KOPT-K1 (cell line): Measurements from ENCODE around the gene FGF12.

Experiments
- H3K27ac ChIP-seq: fragments of 200-600 bp; sonication (generic); 2 replicates; pipeline ENCODE4 v1.5.1; 2016; ENCODE audit warnings: antibody characterized with exemption, mild to moderate bottlenecking, low read depth, low read length; ENCODE audit not compliant: poor library complexity, severe bottlenecking
- H3K36me3 ChIP-seq: fragments of 200-600 bp; sonication (generic); 2 replicates; pipeline ENCODE4 v1.5.1; 2017; ENCODE audit warnings: antibody characterized with exemption, mild to moderate bottlenecking, low read length, moderate library complexity; ENCODE audit not compliant: insufficient read depth
- H3K9me3 ChIP-seq: fragments of 200-600 bp; sonication (generic); 2 replicates; pipeline ENCODE4 v1.5.1; 2017; ENCODE audit warnings: antibody characterized with exemption, low read length, mild to moderate bottlenecking; ENCODE audit not compliant: insufficient read depth, poor library complexity, severe bottlenecking

The FGF12 gene

DNA sequence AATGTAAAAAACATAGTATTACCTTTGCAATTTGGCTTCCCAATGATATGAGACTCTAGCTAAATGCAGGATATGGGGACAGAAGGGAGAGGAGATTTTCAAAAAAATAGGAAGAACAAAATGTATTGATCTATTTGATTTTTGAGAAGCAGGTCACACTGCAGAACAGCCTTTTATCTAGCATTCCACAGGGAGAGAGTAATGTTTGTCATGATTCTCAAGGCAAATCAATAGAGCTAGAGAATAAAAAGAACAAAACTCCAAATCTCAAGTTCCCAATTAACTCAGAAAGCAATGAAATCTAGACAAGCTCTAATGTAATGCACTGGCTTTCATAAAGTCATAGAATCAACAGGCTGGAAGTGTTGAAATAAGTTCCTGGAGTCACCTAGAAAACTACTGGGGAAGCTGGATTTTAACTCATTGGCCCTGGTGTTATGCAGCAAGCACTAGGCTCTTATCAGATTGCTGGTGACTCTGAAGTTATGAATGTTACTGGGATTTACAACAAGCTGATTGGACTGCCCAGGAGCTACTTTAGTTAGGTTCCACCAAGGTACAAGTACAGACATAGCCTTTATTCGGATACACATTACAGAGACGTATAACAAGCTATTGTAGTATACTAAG, 442.8 kb downstream of the FGF12 start:
- Histone ChIP-seq H3K36me3 (no peaks in the 10 kb centered on the region), H3K9me3 (no peaks in the 10 kb centered on the region), H3K27ac (no peak overlapping the region)

- Histone ChIP-seq H3K36me3 (no peaks in the 10 kb centered on the region), H3K27ac (no peak overlapping the region), H3K9me3 (no peaks in the 10 kb centered on the region)
Measured at GRCh38 chr3:192281207-192281880, 446.0 kb downstream of the FGF12 start.

DNA sequence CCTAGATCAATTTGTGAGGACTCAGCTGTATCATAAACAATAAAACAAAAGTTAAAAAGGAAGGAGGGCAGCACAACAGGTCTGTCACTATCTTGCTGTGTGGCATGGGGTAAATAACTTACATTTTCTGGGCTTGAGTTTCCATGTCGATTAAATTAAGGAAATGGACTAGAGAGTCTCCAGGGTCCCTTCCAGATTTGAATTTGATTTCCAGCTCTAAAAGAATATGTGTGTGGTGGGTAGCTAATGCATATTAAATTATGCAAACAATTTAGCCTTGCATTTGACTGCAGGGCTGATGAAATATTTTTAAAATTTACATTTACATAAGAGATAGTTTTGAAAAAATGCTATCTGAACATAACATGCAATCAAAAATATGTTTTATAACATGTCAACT, 447.7 kb downstream of the FGF12 start:
- H3K9me3 ChIP-seq: no peaks in the 10 kb centered on the region
- no peak overlapping the region for H3K27ac ChIP-seq
- H3K36me3 ChIP-seq: no peaks in the 10 kb centered on the region

- Histone ChIP-seq H3K9me3 (no peaks in the 10 kb centered on the region), H3K27ac (no peak overlapping the region), H3K36me3 (no peaks in the 10 kb centered on the region)
Measured at GRCh38 chr3:192277477-192277876, 449.9 kb downstream of the FGF12 start.

DNA sequence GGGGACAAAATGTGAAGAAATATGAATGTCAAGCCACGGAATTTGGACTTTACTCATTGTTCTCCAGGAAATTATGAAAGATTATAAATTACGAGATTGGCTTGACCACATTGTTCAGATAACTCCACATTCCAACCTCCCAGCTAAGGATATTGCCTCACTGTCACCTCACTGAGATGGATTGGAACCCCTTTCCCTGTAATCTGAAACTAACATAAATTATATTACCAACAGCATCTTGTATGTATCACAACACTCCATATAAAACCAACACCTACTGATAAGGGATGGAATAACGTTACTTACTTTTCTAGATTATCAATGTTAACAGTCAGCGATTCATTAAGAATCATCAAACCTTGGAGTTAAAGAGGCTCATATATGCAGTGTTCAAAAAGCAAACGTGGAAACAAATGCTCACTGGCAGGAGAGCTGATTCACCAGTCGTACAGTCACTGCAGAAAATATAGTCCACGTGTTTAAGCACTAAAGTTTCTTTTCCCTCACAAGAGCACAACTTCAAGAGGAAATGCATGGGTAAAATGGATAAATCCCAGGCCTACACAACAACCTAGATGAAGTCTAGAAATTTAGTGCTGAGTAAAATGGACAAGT, 451.5 kb downstream of the FGF12 start:
- Histone ChIP-seq H3K27ac (no peak overlapping the region), H3K9me3 (no peaks in the 10 kb centered on the region)

DNA sequence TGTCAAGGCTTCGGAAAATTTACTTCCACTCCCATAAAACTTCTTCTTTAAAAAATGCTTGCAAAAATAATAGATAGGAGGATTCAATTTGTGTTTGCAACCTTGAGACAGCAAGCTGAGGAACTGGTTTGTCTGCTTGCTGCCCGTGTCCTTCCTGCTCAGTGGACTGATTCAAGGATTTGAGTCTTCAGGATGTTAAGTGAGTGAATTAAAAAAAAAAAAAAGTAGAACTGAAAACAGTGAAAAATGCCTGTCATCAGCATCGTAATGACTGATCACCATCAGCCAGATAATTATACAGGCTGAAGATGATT, 453.7 kb downstream of the FGF12 start:
- no peak overlapping the region for H3K27ac ChIP-seq
- H3K36me3 ChIP-seq: no peaks in the 10 kb centered on the region
- no peaks in the 10 kb centered on the region for H3K9me3 ChIP-seq

More for the DNA sequence above, 451.5 kb downstream of the FGF12 start:
- no peaks in the 10 kb centered on the region for H3K36me3 ChIP-seq

GRCh38 chr3:192273001-192273696, 454.2 kb downstream of the FGF12 start:
- Histone ChIP-seq H3K27ac (no peak overlapping the region), H3K36me3 (no peaks in the 10 kb centered on the region), H3K9me3 (no peaks in the 10 kb centered on the region)

DNA sequence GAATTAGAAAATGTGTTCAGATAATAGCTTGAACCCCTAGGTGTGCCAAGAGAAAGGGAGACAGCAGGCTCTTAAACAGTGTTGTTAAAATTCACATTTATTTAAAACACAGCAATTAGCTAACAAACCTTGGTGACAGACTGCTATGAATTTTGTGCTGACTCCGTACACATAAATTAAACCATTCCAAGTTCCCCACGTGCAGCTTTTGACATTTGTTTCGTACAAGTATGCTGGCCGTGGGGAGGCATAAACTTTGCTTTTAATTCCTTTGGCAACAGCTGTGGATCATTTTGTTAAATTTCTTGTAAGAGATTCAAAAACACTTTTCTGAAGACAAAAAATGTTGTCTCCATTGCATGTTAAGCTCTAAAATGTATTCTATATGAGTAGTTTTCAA, 465.3 kb downstream of the FGF12 start:
- H3K27ac ChIP-seq: no peak overlapping the region
- H3K36me3 ChIP-seq: no peaks in the 10 kb centered on the region
- no peaks in the 10 kb centered on the region for H3K9me3 ChIP-seq

DNA sequence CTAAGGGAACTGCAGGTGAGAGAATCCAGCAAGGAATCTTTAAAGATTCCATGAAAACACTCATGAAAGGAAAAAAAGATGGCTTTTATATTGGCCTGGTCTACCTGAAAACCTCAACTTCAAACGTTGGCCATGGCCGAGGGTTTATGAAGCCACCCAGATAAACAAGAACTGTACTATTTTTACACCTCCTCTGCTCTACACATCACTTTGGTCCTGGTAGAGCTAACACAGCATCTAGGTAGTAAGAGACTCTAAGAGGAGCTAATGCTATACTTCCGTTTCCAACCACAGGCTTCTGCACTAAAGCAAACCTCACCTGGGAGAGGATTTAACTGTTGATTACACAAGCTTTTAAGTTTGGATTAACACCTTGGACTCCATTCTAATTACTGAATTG, 466.2 kb downstream of the FGF12 start:
- H3K27ac ChIP-seq: no peak overlapping the region
- no peaks in the 10 kb centered on the region for H3K36me3 ChIP-seq
- H3K9me3 ChIP-seq: no peaks in the 10 kb centered on the region

GRCh38 chr3:192260116-192261010, 467.0 kb downstream of the FGF12 start:
- Histone ChIP-seq H3K27ac (no peak overlapping the region), H3K9me3 (no peaks in the 10 kb centered on the region), H3K36me3 (no peaks in the 10 kb centered on the region)

DNA sequence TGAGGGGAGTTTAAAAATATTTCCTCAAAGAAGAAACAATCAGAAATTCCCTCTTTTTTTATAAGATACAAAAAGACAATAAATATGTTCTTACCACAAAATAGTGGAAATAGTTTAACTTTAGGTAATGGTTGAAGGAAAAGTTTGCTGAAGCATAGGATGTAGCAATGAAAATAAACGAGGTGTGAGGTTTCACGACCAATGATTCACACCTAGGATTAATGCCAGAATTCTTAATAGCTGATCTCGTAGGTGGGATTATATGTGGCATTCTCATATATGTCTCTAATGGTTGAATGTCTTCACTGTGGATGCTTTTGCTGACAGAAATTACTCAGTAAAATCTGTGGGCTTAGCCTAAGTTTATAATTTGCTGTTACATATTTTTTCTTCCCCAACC, 467.7 kb downstream of the FGF12 start:
- Histone ChIP-seq H3K27ac (no peak overlapping the region), H3K9me3 (no peaks in the 10 kb centered on the region), H3K36me3 (no peaks in the 10 kb centered on the region)

GRCh38 chr3:192258721-192259120, 468.6 kb downstream of the FGF12 start:
- Histone ChIP-seq H3K27ac (no peak overlapping the region), H3K9me3 (no peaks in the 10 kb centered on the region), H3K36me3 (no peaks in the 10 kb centered on the region)

GRCh38 chr3:192255839-192256238, 471.5 kb downstream of the FGF12 start:
- Histone ChIP-seq H3K9me3 (no peaks in the 10 kb centered on the region), H3K36me3 (no peaks in the 10 kb centered on the region), H3K27ac (no peak overlapping the region)

DNA sequence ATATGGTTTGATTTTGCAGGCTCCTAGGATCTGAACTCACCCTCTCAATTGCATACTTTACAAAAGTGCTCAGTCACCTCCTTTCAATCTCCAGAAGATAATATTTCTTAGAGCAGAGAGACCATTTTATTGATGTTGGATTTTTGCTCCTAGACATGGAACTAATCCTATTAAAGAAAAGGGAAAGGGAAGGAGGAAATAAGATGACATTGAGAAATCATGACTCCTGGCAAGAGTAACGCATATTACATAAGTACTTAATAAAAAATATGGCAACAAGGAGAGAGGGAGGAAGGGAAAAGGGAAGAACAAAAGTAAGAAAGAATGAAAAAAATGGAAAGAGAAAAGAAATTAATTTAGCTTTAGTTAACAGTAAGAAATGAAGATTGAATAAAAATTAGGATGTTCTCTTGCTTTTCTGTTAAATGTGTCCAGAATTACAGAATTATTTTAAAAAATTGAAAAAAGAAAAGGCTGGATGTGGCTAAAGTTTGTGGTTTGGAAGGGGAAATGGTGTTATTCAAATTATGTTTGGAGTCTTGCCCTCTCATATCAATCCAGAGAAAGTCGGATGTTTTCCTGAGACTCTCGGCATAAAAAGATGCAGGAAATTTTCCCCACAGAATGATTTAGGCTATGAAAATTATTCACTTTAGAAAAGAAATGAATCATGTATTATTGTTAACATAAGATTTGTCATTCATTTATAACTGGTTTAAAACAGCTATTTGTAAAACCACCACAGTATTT, 474.0 kb downstream of the FGF12 start:
- no peaks in the 10 kb centered on the region for H3K36me3 ChIP-seq
- H3K9me3 ChIP-seq: no peaks in the 10 kb centered on the region
- no peak overlapping the region for H3K27ac ChIP-seq
